GM06990 (cell line): Measurements from ENCODE around the gene TBC1D10B.
A peak's percentile ranks its signal among the peaks of the same experiment; 100 is the strongest.

ENCODE experiments used
- DNase-seq: peaks from one replicate; pipeline ENCODE4 v3.0.0-alpha.2; 2011; ENCODE audit not compliant: insufficient read length; ENCODE audit errors: extremely low read depth
- H3K27me3 ChIP-seq: replicated peaks from 2 replicates; pipeline ENCODE4 v1.6.0; 2011; ENCODE audit warnings: low read length; ENCODE audit not compliant: control insufficient read depth, insufficient read depth
- H3K36me3 ChIP-seq: 2 replicates; pipeline ENCODE4 v1.5.1; 2011; ENCODE audit warnings: low read length; ENCODE audit not compliant: control insufficient read depth, insufficient read depth
- H3K4me3 ChIP-seq: replicated peaks from 2 replicates; pipeline ENCODE4 v1.5.1; 2011; ENCODE audit warnings: low read depth, mild to moderate bottlenecking, control low read depth, low read length
- CTCF ChIP-seq: IDR thresholded peaks from 2 replicates; pipeline ENCODE4 v1.5.1; 2011; ENCODE audit warnings: low read length, control low read depth, mild to moderate bottlenecking, inconsistent platforms; ENCODE audit not compliant: insufficient read depth, poor library complexity, severe bottlenecking

TBC1D10B gene

GRCh38 chr16:30370456-30371247 lies at the start of gene TBC1D10B:
TBC1D10B (minus strand) TSS chr16:30370494; CDS start chr16:30370183, 311 bp downstream.
- peak; percentile 97 for DNase-seq
- peak; percentile 22 for TF ChIP-seq CTCF
- Histone ChIP-seq H3K27me3 (no peaks in the 10 kb centered on the region), H3K36me3 (no peaks in the 10 kb centered on the region; the same call in 1 of the 2 replicates), H3K4me3 (peak within 1 kb of the TSS; percentile 90)

- no peak for DNase-seq
- Histone ChIP-seq H3K36me3 (peaks cover 2% of the 10 kb centered on the region), H3K27me3 (no peaks in the 10 kb centered on the region), H3K4me3 (peak overlapping the region; percentile 72)
- TF ChIP-seq CTCF: no peak
Observed at GRCh38 chr16:30418350-30419181, 48.3 kb upstream of the TBC1D10B start.

GRCh38 chr16:30417529-30418349 lies 47.4 kb upstream of the TBC1D10B start:
- peak; percentile 98 for DNase-seq
- peak overlapping the region; percentile 72 for H3K4me3 ChIP-seq
- peak; percentile 32 for TF ChIP-seq CTCF
- peaks cover 2% of the 10 kb centered on the region for H3K36me3 ChIP-seq
- H3K27me3 ChIP-seq: no peaks in the 10 kb centered on the region

GRCh38 chr16:30416624-30417528 lies 46.6 kb upstream of the TBC1D10B start:
- H3K27me3 ChIP-seq: no peaks in the 10 kb centered on the region
- TF ChIP-seq CTCF: no peak
- no peak for DNase-seq
- H3K4me3 ChIP-seq: peak overlapping the region; percentile 72
- H3K36me3 ChIP-seq: no peaks in the 10 kb centered on the region; the same call in none of the 2 replicates

GRCh38 chr16:30416047-30416603 lies 45.8 kb upstream of the TBC1D10B start:
- DNase-seq: no peak
- Histone ChIP-seq H3K4me3 (no peak overlapping the region), H3K36me3 (no peaks in the 10 kb centered on the region; the same call in none of the 2 replicates), H3K27me3 (no peaks in the 10 kb centered on the region)
- no peak for TF ChIP-seq CTCF
